IPS-NIHi7 (cell line): Measurements from ENCODE around the gene PRDX1.
"Not testable (repeated sequence)": the region's sequence is repeated elsewhere in the genome, so short reads cannot be mapped to it uniquely, and the experiment has no call there.

ENCODE experiments used
- DNase-seq: peaks from one replicate; pipeline ENCODE4 v3.0.0; 2012; ENCODE audit warnings: mixed read lengths; ENCODE audit errors: extremely low spot score

Gene PRDX1

GRCh38 chr1:45535988-45536766 is 14.5 kb upstream of the PRDX1 start:
- no peak for DNase-seq

DNA sequence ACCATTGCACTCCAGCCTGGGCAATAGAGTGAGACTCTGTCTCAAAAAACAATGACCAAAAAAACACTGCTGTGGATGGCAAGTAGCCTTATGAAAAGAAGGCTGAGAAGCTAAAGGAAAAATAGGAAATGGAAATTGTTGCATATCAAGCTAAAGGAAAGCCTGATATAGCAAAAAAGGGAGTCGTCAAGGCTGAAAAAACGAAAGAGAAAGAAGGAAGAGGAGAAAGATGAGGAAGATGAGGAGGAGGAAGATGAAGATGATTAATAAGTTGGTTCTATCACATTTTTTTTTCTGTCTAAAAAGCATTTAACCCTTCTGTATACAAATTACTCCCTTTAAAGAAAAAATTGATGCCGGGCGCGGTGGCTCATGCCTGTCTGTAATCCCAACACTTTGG is 10.2 kb upstream of the PRDX1 start:
- no peak for DNase-seq

- DNase-seq, result no peak
These were observed 9.0 kb upstream of the PRDX1 start for GRCh38 chr1:45530632-45531135.

DNA sequence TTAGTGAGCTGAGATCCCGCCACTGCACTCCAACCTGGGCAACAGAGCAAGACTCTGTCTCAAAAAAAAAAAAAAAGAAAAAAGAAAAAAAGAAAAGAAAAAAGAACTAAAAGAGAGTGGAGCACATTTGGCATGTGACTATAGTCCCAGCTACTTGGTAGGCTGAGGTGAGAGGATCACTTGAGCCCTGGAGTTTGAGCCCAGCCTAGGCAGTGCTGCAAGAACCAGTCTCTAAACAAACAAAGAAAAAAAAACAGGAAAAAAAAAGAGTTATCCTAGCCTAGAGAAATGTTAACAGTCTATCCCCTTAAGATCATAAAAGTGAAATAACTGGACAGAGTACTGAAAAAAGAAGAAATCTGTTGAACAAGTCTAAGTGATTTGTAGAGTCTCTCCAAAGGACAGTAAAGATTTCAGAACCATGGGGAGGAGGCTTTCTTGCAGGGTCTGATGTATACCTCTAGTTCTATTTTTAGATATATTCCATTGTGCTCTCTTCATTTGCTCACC is 4.5 kb upstream of the PRDX1 start:
- DNase-seq, result no peak

GRCh38 chr1:45523975-45524374 is 2.3 kb upstream of the PRDX1 start:
- not testable (repeated sequence) for DNase-seq

DNA sequence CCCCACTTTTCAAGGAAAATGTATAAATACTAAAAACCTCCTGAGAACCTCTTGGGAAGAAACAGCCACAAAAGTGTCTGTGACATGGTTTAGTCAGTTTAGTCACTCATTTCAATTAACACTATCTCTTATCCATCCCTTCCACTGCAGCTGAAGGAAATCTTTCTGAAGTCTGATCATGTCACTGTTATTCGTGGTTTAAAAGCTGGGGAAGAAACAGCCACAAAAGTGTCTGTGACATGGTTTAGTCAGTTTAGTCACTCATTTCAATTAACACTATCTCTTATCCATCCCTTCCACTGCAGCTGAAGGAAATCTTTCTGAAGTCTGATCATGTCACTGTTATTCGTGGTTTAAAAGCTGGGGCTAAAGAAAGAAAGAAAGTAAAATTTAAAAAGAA is 1.8 kb upstream of the PRDX1 start:
- DNase-seq, result not testable (repeated sequence)

DNA sequence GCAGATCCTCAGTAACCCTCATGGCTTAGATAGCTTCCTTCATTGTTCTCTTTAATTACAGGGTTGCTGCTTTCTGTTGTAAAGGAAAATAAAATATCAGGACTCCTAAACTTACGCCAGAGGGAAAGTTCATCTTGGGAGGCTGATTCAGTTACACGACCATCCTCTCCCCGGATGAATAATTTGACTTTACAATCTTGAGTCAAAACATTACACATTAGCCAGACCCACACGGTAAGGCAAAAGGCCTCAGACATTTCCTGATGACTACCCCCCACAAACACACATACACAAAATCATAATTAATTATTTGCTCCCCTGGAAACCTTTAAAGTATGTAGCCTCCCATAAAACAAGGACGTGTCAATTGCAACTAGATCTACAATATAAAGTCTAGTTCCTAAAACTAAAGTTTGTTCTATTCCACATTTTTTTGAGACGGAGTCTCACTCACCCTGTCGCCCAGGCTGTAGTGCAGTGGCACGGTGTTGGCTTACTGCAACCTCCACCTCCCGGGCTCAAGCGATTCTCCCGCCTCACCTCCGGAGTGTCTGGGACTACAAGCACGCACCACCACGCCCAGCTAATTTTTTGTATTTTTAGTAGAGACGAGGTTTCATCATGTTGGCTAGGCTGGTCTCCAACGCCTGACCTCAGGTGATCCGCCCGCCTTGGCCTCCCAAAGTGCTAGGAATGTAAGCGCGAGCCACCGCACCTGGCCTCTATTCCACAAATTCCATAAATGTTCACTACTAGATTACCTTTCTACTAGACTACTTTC is 830 bp upstream of the PRDX1 start:
- DNase-seq, result no peak

DNA sequence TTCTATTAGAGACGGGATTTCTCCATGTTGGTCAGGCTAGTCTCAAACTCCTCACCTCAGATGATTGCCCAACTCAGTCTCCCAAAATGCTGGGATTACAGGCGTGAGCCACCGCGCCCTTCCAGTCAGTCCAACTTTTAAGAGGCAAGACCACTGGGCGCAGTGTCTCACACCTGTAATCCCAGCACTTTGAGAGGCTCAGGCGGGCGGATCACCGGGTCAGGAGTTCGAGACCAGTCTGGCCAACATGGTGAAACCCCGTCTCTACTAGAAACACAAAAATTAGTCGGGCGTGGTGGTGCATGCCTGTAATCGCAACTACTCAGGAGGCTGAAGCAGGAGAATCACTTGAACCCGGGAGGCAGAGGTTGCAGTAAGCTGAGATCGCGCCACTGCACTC is 1.9 kb downstream of the PRDX1 start:
- DNase-seq, result not testable (repeated sequence)

GRCh38 chr1:45518910-45519309 is 2.8 kb downstream of the PRDX1 start:
- DNase-seq, result no peak

- DNase-seq, result not testable (repeated sequence)
These were observed 3.3 kb downstream of the PRDX1 start for GRCh38 chr1:45518366-45518765.

DNA sequence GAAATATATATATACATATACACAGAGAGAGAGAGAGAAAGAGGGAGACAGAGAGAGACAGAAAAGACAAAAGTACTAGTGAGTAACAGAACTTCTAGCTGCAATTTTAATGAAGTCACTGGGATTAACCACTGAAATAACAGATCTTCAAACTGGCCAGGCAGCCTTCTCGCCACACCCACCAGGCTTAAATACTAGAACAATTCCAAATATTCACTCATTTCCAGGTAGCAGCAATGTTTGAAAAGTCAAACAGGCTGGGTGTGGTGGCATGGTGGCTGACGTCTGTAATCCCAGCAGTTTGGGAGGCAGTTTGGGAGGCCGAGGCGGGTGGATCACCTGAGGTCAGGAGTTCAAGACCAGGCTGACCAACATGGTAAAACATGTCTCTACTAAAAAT is 5.2 kb downstream of the PRDX1 start:
- DNase-seq, result no peak

DNA sequence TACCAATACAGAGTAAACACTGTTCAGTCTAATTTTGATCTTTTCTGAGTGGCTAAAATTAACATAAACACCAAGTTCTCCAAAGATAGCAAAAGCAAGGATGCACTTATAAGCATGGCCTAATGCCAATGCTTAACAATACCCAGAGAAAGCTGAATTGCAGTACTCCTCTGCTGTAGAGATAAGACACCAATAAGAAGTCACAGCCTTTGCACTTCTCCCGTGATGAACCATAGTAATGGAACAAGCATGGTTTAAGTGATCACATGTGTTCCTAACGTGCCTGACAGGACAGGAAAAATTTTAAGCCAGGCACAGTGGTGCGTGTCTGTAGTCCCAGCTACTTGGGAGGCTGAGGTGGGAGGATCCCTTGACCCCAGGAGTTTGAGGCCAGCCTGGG is 5.6 kb downstream of the PRDX1 start:
- DNase-seq, result no peak

DNA sequence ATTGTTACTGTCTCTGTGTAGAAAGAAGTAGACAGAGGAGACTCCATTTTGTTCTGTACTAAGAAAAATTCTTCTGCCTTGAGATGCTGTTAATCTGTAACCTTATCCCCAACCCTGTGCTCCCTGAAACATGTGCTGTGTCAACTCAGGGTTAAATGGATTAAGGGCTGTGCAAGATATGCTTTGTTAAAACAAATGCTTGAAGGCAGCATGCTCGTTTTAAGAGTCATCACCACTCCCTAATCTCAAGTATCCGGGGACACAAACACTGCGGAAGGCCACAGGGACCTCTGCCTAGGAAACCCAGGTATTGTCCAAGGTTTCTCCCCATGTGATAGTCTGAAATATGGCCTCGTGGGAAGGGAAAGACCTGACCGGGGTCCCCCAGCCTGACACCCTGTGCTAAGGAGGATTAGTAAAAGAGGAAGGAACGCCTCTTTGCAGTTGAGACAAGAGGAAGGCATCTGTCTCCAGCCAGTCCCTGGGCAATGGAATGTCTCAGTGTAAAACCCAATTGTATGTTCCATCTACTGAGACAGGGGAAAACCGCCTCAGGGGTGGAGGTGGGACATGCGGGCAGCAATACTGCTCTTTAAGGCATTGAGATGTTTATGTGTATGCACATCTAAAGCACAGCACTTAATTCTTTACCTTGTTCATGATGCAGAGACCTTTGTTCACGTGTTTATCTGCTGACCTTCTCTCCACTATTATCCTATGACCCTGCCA is 8.0 kb downstream of the PRDX1 start:
- not testable (repeated sequence) for DNase-seq

DNA sequence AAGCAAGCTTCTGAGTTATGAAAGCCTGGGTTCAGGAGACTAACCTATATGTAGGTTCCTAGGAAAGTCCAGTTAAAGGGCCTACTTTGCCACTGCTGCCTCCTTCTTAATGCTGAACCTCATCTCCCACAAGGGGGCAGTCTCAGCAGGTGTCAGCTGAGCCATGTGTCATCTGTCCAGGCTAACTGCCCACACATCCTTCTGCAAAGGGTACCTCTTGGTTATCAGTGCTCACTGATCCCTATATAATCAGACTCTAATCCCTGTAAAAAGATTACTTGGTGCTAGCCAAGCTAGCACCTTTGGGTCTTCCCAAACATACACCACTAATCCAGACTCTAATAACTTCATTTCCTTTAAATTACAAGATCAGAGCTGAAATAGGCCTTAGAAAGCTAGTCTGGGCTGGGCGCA is 9.0 kb downstream of the PRDX1 start:
- DNase-seq, result peak; percentile 55

- no peak for DNase-seq
These were observed 10.6 kb downstream of the PRDX1 start for GRCh38 chr1:45510972-45511527.

DNA sequence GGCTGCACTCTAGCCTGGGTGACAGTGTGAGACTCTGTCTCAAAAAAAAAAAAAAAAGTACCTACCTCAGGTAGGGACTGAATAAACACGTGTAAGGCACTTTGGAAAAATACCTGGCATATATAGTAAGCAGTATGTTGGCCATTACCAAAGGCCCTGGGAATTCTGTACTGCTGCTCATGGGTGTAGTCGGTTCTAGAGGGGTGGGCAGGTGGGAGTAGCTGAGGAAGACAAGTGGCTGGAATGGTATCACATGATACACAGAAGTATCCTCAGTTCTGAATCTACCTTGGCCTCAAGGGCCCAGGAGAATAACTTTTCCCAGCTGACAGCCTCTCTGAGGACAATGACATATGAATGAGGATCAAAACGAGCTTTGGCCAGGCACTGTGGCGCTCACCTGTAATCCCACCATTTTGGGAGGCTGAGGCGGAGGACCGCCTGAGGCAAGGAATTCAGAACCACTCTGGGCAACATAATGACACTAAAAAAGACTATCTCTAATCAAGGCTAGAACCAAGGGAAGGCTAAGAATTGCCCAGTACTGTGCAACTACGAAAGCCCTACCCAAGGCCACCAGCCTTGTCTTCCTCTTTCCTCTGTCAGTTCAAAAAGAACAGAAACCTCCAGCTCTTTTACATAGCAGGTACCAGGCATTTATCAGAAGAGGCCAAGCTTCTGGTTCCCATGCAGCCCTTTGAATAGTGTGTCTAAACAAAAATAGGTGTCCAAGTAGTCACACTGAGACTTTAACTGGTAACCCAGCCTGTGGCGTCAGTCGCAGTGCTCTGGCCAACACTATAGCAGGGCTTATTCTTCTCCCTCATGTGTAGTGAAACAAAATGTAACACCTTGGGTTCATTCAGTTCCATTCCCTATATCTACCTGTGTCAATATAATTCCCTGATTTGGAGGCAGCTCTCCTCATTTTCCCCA is 11.4 kb downstream of the PRDX1 start:
- DNase-seq, result no peak

GRCh38 chr1:45508295-45509151 is 13.2 kb downstream of the PRDX1 start:
- no peak for DNase-seq

DNA sequence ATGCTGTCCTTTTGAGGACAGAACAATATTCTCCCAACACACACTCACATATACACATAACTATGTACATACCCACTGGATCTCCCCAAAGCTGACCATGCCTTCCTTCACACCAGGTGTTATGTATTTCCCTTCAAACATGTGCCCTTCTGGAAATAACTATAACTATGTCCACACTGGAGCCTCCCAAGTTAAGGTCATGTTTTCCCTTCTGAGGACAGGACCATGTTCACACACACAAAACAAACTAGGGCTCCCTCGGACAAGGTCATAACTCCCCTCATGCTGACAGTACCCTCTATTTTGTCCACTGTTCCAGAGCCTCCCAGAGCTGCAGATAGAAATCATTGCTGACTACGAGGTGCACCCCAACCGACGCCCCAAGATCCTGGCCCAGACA is 13.8 kb downstream of the PRDX1 start:
- DNase-seq, result no peak

DNA sequence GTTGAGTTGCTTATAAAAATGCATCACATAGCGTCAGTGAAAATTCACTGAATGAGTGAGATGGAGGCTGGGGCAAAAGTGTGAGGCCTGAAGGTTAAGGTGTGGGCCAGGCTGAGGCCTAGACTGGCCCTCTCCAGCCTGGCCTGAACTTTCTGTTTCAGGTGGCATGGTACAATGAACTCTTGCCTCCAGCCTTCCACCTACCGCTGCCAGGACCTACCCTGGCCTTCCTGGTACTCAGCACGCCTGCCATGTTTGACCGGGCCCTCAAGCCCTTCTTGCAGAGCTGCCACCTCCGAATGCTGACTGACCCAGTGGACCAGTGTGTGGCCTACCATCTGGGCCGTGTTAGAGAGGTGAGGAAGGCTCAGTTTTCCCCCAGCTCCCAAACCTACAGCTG is 14.5 kb downstream of the PRDX1 start:
- DNase-seq, result no peak
